ENCODE results near the gene PPP1R27. TPM values are rescaled to one million over a fixed set of nuclear protein-coding genes. Genes with fewer than 3 reads are reported as not detected.

Gene PPP1R27
- total RNA-seq, 1 donor from 2014 or later: 35.0 TPM

DNA sequence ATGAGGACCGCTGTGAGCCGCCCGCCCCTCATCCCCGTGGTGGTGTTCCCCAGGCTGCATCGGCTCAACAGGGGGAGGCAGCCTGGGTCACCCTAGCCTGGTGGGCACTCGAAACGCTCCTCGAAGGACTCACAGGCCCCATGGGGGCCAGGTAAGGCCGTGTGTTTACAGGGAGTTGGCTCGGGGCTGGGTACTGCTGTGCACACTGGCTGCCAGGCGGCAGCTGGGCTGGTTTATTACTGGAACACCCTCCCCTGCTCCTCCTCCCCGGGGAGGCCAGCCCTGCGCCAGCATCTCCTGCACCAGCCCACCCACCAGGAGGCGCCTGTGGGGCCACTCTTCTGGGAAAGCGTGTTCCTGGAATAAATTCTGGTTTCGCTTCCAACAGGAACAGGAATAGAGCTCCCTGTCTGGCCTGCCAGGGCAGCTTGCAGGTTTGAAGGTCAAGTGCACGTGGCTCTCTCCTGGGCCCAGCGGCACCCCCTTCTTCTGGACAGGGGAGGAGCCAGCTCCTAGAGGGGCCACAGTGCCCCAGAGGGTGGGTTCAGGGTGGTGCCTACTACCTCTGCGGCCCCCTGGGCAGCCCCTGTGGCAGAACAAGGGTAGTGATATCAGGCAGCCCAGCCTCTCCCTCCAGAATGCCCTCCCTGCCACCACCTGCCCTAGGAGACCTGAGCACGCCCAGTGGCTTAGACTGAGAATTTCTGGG, 13.1 kb downstream of the PPP1R27 start:
- H3K9me3 ChIP-seq (ENCODE audit: control insufficient read depth in 3 of 3, low read length in 3 of 3): no peaks in the 10 kb centered on the region
- peak overlapping the region in 2 of 3 donors; percentile 15 to 52 for H3K4me3 ChIP-seq (ENCODE audit: low read length in 3 of 3)
- H3K36me3 ChIP-seq (ENCODE audit: control insufficient read depth in 3 of 3, insufficient read depth in 3 of 3, low read length in 3 of 3): peaks cover 0 to 3% (median 0%) of the 10 kb centered on the region in 3 donors
- peaks cover 30 to 50% (median 41%) of the 10 kb centered on the region in 3 donors for H3K4me1 ChIP-seq (ENCODE audit: control insufficient read depth in 3 of 3, insufficient read depth in 3 of 3, low read length in 3 of 3)
- peak overlapping the region; percentile 55 to 78 (median 63) for H3K9ac ChIP-seq (ENCODE audit: low read depth in 1 of 3, low read length in 3 of 3)
- H3K27ac ChIP-seq (ENCODE audit: low read depth, low read length): peak overlapping the region; percentile 85
- peaks cover 0 to 8% (median 4%) of the 10 kb centered on the region in 3 donors for H3K27me3 ChIP-seq (ENCODE audit: control insufficient read depth in 3 of 3, insufficient read depth in 3 of 3, low read length in 3 of 3)

DNA sequence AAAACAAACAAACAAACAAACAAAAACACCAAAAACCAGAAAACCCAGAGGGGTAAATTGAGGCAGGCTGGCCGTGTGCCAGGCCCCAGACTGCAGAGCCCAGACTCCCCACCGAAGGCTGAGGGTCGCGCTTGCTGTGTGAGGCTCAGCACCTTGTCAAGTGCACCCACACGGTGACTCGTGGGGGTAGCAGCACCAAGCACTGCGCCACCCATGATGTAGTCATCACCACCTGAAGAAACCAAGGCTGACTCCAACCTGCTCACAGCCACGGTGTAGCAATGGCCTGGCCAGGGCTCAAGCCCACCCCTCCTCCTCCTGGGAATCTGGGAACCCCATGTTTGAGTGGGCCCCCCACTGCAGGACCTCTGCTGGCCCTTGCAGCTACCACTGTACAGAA, 13.7 kb downstream of the PPP1R27 start:
- Histone ChIP-seq H3K9me3 (ENCODE audit: control insufficient read depth in 3 of 3, low read length in 3 of 3) (no peaks in the 10 kb centered on the region), H3K9ac (ENCODE audit: low read depth in 1 of 3, low read length in 3 of 3) (peak overlapping the region in 2 of 3 donors; percentile 29 to 78), H3K27me3 (ENCODE audit: control insufficient read depth in 3 of 3, insufficient read depth in 3 of 3, low read length in 3 of 3) (peaks cover 0 to 8% (median 4%) of the 10 kb centered on the region in 3 donors), H3K4me3 (ENCODE audit: low read length in 3 of 3) (peak overlapping the region in 2 of 3 donors; percentile 15 to 52), H3K4me1 (ENCODE audit: control insufficient read depth in 3 of 3, insufficient read depth in 3 of 3, low read length in 3 of 3) (peaks cover 30 to 48% (median 40%) of the 10 kb centered on the region in 3 donors), H3K36me3 (ENCODE audit: control insufficient read depth in 3 of 3, insufficient read depth in 3 of 3, low read length in 3 of 3) (peaks cover 0 to 3% (median 0%) of the 10 kb centered on the region in 3 donors), H3K27ac (ENCODE audit: low read depth, low read length) (peak overlapping the region; percentile 85)

DNA sequence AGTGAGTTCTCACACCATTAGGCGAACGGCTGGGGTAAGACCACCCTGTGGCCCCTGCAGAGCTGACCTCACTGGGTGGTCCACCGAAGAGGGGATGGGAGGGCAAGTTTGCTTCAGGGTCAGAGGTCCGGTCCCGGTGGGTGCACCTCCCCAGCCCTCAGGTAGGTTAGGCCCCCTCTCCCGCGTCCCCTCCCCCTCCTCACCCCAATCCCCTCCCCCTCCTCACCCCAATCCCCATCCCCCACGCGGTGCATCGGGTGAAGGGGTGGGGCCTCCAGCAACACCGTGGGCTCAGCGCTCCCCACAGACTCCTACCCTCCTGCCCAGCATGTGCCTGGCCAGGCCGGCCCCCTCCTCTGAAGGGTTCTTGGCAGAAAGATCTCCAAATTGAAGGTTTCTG, 15.1 kb downstream of the PPP1R27 start:
- Histone ChIP-seq H3K9ac (ENCODE audit: low read depth in 1 of 3, low read length in 3 of 3) (no peak overlapping the region), H3K4me3 (ENCODE audit: low read length in 3 of 3) (no peak overlapping the region), H3K4me1 (ENCODE audit: control insufficient read depth in 3 of 3, insufficient read depth in 3 of 3, low read length in 3 of 3) (peaks cover 16 to 34% (median 26%) of the 10 kb centered on the region in 3 donors), H3K27ac (ENCODE audit: low read depth, low read length) (no peak overlapping the region), H3K9me3 (ENCODE audit: control insufficient read depth in 3 of 3, low read length in 3 of 3) (no peaks in the 10 kb centered on the region), H3K27me3 (ENCODE audit: control insufficient read depth in 3 of 3, insufficient read depth in 3 of 3, low read length in 3 of 3) (peaks cover 0 to 8% (median 6%) of the 10 kb centered on the region in 3 donors), H3K36me3 (ENCODE audit: control insufficient read depth in 3 of 3, insufficient read depth in 3 of 3, low read length in 3 of 3) (peaks cover 0 to 3% (median 0%) of the 10 kb centered on the region in 3 donors)

DNA sequence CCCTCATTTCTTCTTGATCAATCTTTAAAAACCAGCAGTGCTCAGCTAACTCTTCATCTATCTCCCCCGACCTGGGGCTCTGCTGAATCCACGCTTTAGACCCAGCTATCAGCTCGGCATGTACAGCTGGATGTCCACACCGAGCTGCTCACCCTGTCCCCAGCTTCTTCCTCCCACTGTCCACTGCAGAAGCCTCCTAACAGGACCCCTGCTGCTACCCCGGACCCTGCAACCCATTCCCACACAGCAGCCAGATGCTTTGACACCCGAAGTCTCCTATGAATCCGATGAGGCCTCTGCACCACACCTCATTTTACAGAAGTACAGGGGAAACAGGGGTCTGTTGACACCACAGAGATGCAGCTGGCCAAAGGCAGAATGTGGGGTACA, 17.1 kb downstream of the PPP1R27 start:
- no peak overlapping the region for H3K9ac ChIP-seq (ENCODE audit: low read depth in 1 of 3, low read length in 3 of 3)
- H3K9me3 ChIP-seq (ENCODE audit: control insufficient read depth in 3 of 3, low read length in 3 of 3): no peaks in the 10 kb centered on the region
- H3K4me1 ChIP-seq (ENCODE audit: control insufficient read depth in 3 of 3, insufficient read depth in 3 of 3, low read length in 3 of 3): peaks cover 15 to 17% (median 16%) of the 10 kb centered on the region in 3 donors
- no peak overlapping the region for H3K27ac ChIP-seq (ENCODE audit: low read depth, low read length)
- peaks cover 6 to 8% (median 6%) of the 10 kb centered on the region in 3 donors for H3K27me3 ChIP-seq (ENCODE audit: control insufficient read depth in 3 of 3, insufficient read depth in 3 of 3, low read length in 3 of 3)
- H3K36me3 ChIP-seq (ENCODE audit: control insufficient read depth in 3 of 3, insufficient read depth in 3 of 3, low read length in 3 of 3): no peaks in the 10 kb centered on the region
- no peak overlapping the region for H3K4me3 ChIP-seq (ENCODE audit: low read length in 3 of 3)

DNA sequence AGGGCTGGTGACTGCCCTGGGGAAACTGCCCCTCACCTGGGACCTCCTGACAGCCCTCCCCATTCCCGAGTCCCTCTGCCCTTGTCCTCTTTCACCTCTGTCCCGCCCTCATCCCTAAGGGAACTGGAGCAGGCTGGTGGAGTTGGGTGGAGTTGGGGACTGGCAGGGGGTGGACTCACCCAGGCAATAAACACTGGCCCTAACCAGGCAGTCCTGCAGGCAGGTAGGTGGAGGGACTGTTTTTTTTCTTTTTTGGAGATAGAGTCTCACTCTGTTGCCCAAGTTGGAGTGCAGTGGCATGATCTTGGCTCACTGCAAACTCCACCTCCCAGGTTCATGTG, 19.2 kb downstream of the PPP1R27 start:
- H3K27ac ChIP-seq (ENCODE audit: low read depth, low read length): no peak overlapping the region
- H3K9me3 ChIP-seq (ENCODE audit: control insufficient read depth in 3 of 3, low read length in 3 of 3): no peaks in the 10 kb centered on the region
- no peak overlapping the region for H3K9ac ChIP-seq (ENCODE audit: low read depth in 1 of 3, low read length in 3 of 3)
- H3K4me3 ChIP-seq (ENCODE audit: low read length in 3 of 3): no peak overlapping the region
- H3K4me1 ChIP-seq (ENCODE audit: control insufficient read depth in 3 of 3, insufficient read depth in 3 of 3, low read length in 3 of 3): no peaks in the 10 kb centered on the region
- no peaks in the 10 kb centered on the region for H3K36me3 ChIP-seq (ENCODE audit: control insufficient read depth in 3 of 3, insufficient read depth in 3 of 3, low read length in 3 of 3)
- H3K27me3 ChIP-seq (ENCODE audit: control insufficient read depth in 3 of 3, insufficient read depth in 3 of 3, low read length in 3 of 3): peaks cover 17 to 20% (median 20%) of the 10 kb centered on the region in 3 donors

DNA sequence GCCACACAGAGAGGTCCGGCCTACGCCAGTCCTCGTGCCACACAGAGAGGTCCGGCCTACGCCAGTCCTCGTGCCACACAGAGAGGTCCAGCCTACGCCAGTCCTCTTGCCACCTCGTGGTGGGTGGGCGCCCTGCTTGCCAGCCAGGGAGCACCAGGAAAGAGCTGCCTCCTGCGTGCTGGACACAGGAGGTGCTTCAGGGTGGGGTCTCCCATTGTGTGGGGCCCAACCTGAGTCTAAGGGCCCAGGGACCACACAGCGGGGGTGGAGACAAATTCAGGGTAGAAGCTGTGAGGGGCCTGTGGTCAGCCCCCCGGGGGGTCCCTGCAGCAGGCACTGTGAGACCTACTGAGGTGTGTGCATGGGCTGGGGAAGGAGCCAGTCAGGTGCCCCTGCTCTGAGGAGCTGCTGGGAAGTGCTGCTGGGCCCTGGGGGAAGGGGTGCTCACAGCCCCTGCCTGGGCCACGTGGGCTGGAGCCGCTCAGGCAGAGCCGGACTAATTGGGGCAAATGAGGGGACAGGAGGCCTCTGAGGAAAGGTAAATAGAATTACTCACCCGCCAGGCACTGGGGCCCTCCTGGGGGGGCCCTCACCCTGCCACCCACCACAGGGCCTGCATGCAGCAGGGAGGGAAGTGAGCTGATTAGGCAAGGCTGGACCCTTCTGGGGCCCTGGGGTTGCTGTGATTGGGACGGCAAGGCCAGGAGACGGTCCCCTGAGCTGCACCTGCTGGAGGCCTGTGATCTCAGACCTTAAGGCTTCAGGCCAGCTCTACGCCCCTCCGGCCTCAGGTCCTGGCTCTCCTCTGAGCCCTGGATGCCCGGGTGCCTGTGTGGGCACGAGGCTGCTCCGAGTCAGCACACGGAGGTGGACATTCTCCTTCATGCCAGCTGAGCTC, 19.9 kb downstream of the PPP1R27 start:
- Histone ChIP-seq H3K27ac (ENCODE audit: low read depth, low read length) (no peak overlapping the region), H3K4me1 (ENCODE audit: control insufficient read depth in 3 of 3, insufficient read depth in 3 of 3, low read length in 3 of 3) (no peaks in the 10 kb centered on the region), H3K36me3 (ENCODE audit: control insufficient read depth in 3 of 3, insufficient read depth in 3 of 3, low read length in 3 of 3) (no peaks in the 10 kb centered on the region), H3K27me3 (ENCODE audit: control insufficient read depth in 3 of 3, insufficient read depth in 3 of 3, low read length in 3 of 3) (peaks cover 24 to 26% (median 26%) of the 10 kb centered on the region in 3 donors), H3K4me3 (ENCODE audit: low read length in 3 of 3) (no peak overlapping the region), H3K9me3 (ENCODE audit: control insufficient read depth in 3 of 3, low read length in 3 of 3) (no peaks in the 10 kb centered on the region), H3K9ac (ENCODE audit: low read depth in 1 of 3, low read length in 3 of 3) (no peak overlapping the region)

DNA sequence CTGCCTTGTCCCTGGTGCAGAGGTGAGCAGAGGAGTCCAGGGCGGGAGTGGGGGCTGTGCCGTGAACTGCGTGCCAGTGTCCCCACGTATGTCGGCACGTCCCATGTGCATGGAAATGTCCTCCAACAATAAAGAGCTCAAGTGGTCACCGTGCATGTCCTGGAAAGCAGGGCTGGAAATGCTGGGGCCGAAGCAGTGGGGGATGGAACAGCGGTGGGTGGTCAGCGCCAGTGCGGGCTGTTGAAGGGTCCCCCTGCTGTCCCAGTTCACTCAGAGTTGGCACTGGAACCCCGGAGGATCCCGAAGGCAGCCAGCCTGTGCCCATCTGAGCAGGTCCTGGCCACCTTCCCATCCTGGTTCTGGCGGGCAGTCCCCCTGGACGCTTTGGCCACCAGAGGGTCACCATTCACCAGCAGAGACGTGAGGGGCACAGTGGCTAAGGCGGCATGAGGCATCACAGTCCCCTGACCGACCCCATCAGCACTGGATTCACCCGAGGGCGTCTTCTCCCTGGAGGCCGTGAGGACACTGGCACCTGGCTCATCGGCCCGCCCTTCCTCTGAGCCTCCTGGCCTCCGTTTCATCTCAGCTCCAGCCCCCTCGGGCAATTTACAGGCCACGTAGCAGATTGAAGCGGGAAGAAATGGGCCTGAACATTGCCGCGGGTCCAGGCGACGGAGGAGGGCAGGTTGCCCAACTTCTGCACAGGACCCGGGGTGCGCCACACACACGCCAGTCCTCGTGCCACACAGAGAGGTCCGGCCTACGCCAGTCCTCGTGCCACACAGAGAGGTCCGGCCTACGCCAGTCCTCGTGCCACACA, 20.8 kb downstream of the PPP1R27 start:
- H3K27me3 ChIP-seq (ENCODE audit: control insufficient read depth in 3 of 3, insufficient read depth in 3 of 3, low read length in 3 of 3): peaks cover 30 to 35% (median 32%) of the 10 kb centered on the region in 3 donors
- no peaks in the 10 kb centered on the region for H3K4me1 ChIP-seq (ENCODE audit: control insufficient read depth in 3 of 3, insufficient read depth in 3 of 3, low read length in 3 of 3)
- no peaks in the 10 kb centered on the region for H3K9me3 ChIP-seq (ENCODE audit: control insufficient read depth in 3 of 3, low read length in 3 of 3)
- H3K4me3 ChIP-seq (ENCODE audit: low read length in 3 of 3): no peak overlapping the region
- H3K9ac ChIP-seq (ENCODE audit: low read depth in 1 of 3, low read length in 3 of 3): no peak overlapping the region
- H3K27ac ChIP-seq (ENCODE audit: low read depth, low read length): no peak overlapping the region
- H3K36me3 ChIP-seq (ENCODE audit: control insufficient read depth in 3 of 3, insufficient read depth in 3 of 3, low read length in 3 of 3): no peaks in the 10 kb centered on the region

DNA sequence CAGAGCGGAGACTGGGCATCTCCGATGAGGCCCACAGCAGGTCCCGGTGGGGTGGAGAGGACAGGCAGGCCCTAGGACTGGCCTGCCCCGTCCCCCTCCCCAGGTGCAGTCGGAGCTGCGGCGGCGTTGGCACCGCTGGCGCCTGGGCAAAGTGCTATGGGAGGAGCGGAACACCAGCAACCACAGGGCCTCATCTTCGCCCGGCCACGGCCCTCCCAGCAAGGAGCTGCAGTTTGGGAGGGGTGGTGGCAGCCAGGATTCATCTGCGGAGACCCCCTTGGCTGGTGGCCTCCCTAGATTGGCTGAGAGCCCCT, 21.5 kb downstream of the PPP1R27 start:
- H3K27me3 ChIP-seq (ENCODE audit: control insufficient read depth in 3 of 3, insufficient read depth in 3 of 3, low read length in 3 of 3): peaks cover 32 to 38% (median 36%) of the 10 kb centered on the region in 3 donors
- no peaks in the 10 kb centered on the region for H3K9me3 ChIP-seq (ENCODE audit: control insufficient read depth in 3 of 3, low read length in 3 of 3)
- no peak overlapping the region for H3K4me3 ChIP-seq (ENCODE audit: low read length in 3 of 3)
- no peaks in the 10 kb centered on the region for H3K4me1 ChIP-seq (ENCODE audit: control insufficient read depth in 3 of 3, insufficient read depth in 3 of 3, low read length in 3 of 3)
- no peak overlapping the region for H3K9ac ChIP-seq (ENCODE audit: low read depth in 1 of 3, low read length in 3 of 3)
- no peaks in the 10 kb centered on the region for H3K36me3 ChIP-seq (ENCODE audit: control insufficient read depth in 3 of 3, insufficient read depth in 3 of 3, low read length in 3 of 3)
- no peak overlapping the region for H3K27ac ChIP-seq (ENCODE audit: low read depth, low read length)

DNA sequence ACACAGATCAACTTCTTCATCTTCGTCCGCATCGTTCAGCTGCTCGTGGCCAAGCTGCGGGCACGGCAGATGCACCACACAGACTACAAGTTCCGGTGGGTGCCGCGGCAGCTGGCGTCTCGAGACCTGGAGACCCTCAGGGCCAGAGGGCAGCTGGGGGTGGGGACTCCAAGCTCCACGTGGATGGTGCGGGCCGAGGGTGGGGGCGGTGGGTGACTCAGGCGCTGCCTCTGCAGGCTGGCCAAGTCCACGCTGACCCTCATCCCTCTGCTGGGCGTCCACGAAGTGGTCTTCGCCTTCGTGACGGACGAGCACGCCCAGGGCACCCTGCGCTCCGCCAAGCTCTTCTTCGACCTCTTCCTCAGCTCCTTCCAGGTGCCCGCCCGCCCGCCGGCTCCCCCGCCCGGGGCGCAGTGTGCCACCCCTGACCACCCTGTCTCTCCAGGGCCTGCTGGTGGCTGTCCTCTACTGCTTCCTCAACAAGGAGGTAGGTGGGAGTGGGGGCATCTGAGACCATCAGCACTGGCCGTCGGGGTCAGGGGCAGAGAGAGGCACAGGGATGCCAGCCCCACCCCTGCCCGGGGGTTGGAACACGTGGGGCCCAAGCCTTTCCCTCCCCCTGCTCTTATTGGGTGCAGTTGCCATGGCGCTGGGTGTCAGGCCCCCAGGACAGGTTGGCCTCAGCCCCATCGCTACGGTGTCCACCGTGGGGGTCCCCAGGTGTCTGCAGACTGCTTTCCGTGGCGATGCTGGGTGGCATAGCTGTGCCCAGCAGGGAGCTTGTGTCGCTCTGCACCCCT, 22.1 kb downstream of the PPP1R27 start:
- H3K27me3 ChIP-seq (ENCODE audit: control insufficient read depth in 3 of 3, insufficient read depth in 3 of 3, low read length in 3 of 3): peaks cover 34 to 43% (median 42%) of the 10 kb centered on the region in 3 donors
- no peaks in the 10 kb centered on the region for H3K4me1 ChIP-seq (ENCODE audit: control insufficient read depth in 3 of 3, insufficient read depth in 3 of 3, low read length in 3 of 3)
- no peaks in the 10 kb centered on the region for H3K36me3 ChIP-seq (ENCODE audit: control insufficient read depth in 3 of 3, insufficient read depth in 3 of 3, low read length in 3 of 3)
- H3K9ac ChIP-seq (ENCODE audit: low read depth in 1 of 3, low read length in 3 of 3): no peak overlapping the region
- H3K9me3 ChIP-seq (ENCODE audit: control insufficient read depth in 3 of 3, low read length in 3 of 3): no peaks in the 10 kb centered on the region
- no peak overlapping the region for H3K27ac ChIP-seq (ENCODE audit: low read depth, low read length)
- H3K4me3 ChIP-seq (ENCODE audit: low read length in 3 of 3): no peak overlapping the region

All from skeletal muscle tissue (tissue), 4 donors.